ENCODE results near the gene ZDHHC17.

The ZDHHC17 gene

DNA sequence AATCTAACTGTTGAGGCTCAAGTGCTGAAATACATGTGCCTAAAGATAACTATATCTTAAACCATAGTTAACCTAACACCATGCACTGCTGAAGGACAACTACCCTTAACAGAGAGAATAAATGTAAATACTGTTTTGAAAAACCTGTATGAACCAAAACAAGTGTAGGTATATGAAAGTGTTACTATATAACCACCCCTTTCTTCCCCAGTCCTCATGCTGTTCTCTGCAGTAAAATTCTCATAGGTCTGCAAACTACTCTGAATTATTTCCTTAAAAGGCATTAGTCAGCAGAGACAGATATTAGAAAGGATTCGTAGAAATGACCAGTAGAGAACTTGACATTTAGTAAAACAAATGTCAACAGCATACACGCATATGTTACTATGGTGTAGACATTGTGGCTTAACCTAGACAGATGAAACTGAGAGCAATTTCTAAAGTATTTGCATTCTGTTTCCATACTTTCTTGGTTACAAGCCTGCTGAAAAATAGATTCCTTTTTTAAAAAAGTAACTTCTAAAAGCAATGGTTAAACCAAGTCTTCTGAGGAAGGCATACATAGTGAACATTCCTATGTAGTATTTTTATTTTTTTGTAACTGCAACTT lies 101.0 kb downstream of the ZDHHC17 start:
- Histone ChIP-seq H3K79me2 (no peaks in the 10 kb centered on the region), H3K27ac (no peak overlapping the region), H3K4me1 (no peaks in the 10 kb centered on the region), H3K4me2 (ENCODE audit: low read length) (no peak overlapping the region), H3K4me3 (ENCODE audit: low read depth, low read length) (no peak overlapping the region), H3K36me3 (ENCODE audit: control insufficient read depth, insufficient read depth, low read length) (no peaks in the 10 kb centered on the region), H3K9me3 (ENCODE audit: control insufficient read depth, low read length) (no peaks in the 10 kb centered on the region), H3K27me3 (ENCODE audit: control insufficient read depth, insufficient read depth, low read length) (no peaks in the 10 kb centered on the region), H2AFZ (no peak overlapping the region), H3K9ac (no peak overlapping the region)
- TF ChIP-seq, protein P1, sequence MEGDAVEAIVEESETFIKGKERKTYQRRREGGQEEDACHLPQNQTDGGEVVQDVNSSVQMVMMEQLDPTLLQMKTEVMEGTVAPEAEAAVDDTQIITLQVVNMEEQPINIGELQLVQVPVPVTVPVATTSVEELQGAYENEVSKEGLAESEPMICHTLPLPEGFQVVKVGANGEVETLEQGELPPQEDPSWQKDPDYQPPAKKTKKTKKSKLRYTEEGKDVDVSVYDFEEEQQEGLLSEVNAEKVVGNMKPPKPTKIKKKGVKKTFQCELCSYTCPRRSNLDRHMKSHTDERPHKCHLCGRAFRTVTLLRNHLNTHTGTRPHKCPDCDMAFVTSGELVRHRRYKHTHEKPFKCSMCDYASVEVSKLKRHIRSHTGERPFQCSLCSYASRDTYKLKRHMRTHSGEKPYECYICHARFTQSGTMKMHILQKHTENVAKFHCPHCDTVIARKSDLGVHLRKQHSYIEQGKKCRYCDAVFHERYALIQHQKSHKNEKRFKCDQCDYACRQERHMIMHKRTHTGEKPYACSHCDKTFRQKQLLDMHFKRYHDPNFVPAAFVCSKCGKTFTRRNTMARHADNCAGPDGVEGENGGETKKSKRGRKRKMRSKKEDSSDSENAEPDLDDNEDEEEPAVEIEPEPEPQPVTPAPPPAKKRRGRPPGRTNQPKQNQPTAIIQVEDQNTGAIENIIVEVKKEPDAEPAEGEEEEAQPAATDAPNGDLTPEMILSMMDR (IDR thresholded peaks at IDR 0.05): no peak

DNA sequence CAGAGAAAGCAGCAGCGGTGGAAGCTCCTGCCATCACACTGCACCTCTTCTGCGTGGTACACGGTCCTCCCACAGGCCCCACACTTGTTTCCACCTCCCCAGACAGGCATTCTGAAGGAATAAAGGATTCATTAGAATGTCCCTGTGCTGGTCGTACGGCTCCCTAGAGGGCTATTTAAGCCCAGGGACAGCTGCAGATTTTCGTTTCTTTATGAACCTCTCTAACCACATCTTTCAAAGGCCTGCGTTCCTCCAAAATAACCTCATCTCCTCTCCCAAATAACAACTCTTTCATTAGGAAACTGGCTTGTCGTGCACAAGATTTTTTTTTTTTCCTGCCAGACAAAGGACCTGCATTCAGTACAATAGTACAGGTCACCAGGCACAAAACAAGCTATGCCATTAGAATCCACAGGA lies 102.2 kb downstream of the ZDHHC17 start:
- TF ChIP-seq, protein P1 (IDR thresholded peaks at IDR 0.05): no peak
- Histone ChIP-seq H2AFZ (no peak overlapping the region), H3K79me2 (no peaks in the 10 kb centered on the region), H3K9ac (no peak overlapping the region), H3K9me3 (ENCODE audit: control insufficient read depth, low read length) (no peaks in the 10 kb centered on the region), H3K36me3 (ENCODE audit: control insufficient read depth, insufficient read depth, low read length) (no peaks in the 10 kb centered on the region), H3K4me3 (ENCODE audit: low read depth, low read length) (no peak overlapping the region), H3K4me2 (ENCODE audit: low read length) (no peak overlapping the region), H3K4me1 (no peaks in the 10 kb centered on the region), H3K27me3 (ENCODE audit: control insufficient read depth, insufficient read depth, low read length) (no peaks in the 10 kb centered on the region), H3K27ac (no peak overlapping the region)

DNA sequence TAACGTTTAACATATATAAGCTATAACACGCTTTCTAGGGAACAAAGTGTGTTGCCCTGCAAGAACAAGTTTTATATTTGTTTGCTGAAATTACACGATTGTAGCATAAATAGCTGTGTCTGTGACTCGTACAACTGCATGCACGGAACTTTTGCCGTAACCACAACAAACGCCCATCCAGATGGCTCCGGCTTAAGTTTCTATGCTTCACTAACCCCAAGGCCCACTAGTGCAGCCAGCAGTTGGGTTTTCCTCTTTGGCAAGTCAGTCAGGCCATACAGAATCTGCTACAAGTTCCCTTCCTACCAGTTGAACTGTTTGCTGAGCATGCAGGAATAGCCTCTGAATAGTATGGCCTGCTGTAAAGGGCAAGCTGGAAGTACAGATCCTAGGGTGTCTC lies 102.8 kb downstream of the ZDHHC17 start:
- Histone ChIP-seq H3K79me2 (no peaks in the 10 kb centered on the region), H3K36me3 (ENCODE audit: control insufficient read depth, insufficient read depth, low read length) (no peaks in the 10 kb centered on the region), H3K27ac (no peak overlapping the region), H3K27me3 (ENCODE audit: control insufficient read depth, insufficient read depth, low read length) (no peaks in the 10 kb centered on the region), H3K9ac (no peak overlapping the region), H2AFZ (no peak overlapping the region), H3K4me1 (no peaks in the 10 kb centered on the region), H3K4me3 (ENCODE audit: low read depth, low read length) (no peak overlapping the region), H3K4me2 (ENCODE audit: low read length) (no peak overlapping the region), H3K9me3 (ENCODE audit: control insufficient read depth, low read length) (no peaks in the 10 kb centered on the region)
- TF ChIP-seq, protein P1 (IDR thresholded peaks at IDR 0.05): no peak

DNA sequence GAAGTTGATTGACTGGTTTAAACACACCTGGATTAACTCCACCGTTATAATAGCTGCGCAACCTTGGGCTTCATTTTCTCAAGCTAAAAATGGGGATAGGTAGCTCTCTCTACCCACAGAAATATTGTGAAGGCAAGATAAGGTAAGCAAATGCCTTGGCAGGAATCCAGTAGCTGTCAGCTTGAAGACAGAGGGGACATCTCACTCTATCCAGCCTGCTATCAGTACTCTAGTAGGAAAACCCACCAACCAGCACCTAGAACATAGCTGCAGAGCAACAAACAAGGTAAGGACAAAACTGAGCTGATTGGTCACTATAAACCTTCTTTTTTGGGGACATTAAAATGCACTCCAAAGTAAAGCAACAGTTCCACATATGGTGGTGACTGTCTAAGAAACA lies 107.2 kb downstream of the ZDHHC17 start:
- H3K9ac ChIP-seq: no peak overlapping the region
- no peak overlapping the region for H3K4me2 ChIP-seq (ENCODE audit: low read length)
- TF ChIP-seq, protein P1 (IDR thresholded peaks at IDR 0.05): no peak
- H3K27ac ChIP-seq: no peak overlapping the region
- no peaks in the 10 kb centered on the region for H3K36me3 ChIP-seq (ENCODE audit: control insufficient read depth, insufficient read depth, low read length)
- no peaks in the 10 kb centered on the region for H3K79me2 ChIP-seq
- H2AFZ ChIP-seq: no peak overlapping the region
- no peaks in the 10 kb centered on the region for H3K4me1 ChIP-seq
- no peak overlapping the region for H3K4me3 ChIP-seq (ENCODE audit: low read depth, low read length)
- H3K9me3 ChIP-seq (ENCODE audit: control insufficient read depth, low read length): no peaks in the 10 kb centered on the region
- no peaks in the 10 kb centered on the region for H3K27me3 ChIP-seq (ENCODE audit: control insufficient read depth, insufficient read depth, low read length)

DNA sequence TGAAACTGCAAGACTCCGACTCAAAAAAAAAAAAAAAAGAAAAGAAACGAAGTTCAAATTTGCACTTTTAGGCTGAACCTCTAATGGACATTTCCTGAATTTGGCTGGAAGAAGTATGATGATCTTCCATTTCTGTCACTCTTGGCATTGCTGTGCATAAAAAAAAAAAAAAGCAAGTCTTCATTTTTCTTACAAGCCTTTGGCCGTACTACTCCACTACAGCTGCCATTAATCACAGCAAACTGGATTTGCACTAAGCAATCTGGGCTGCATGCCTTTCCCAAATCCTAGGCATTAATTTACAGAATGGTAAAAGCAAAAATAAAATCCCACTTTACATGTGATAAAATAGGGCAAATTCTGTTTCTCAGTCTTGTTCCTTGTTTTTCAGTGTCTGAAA lies 107.8 kb downstream of the ZDHHC17 start:
- H3K4me3 ChIP-seq (ENCODE audit: low read depth, low read length): no peak overlapping the region
- no peaks in the 10 kb centered on the region for H3K79me2 ChIP-seq
- no peaks in the 10 kb centered on the region for H3K4me1 ChIP-seq
- no peak overlapping the region for H2AFZ ChIP-seq
- no peaks in the 10 kb centered on the region for H3K36me3 ChIP-seq (ENCODE audit: control insufficient read depth, insufficient read depth, low read length)
- H3K9me3 ChIP-seq (ENCODE audit: control insufficient read depth, low read length): no peaks in the 10 kb centered on the region
- H3K27me3 ChIP-seq (ENCODE audit: control insufficient read depth, insufficient read depth, low read length): no peaks in the 10 kb centered on the region
- H3K27ac ChIP-seq: no peak overlapping the region
- no peak overlapping the region for H3K4me2 ChIP-seq (ENCODE audit: low read length)
- TF ChIP-seq, protein P1 (IDR thresholded peaks at IDR 0.05): no peak
- H3K9ac ChIP-seq: no peak overlapping the region

Data from parathyroid adenoma (tissue), 2 donors.